GM19452 (cell line): Measurements from ENCODE around the gene IBSP.

Source experiments
- ATAC-seq: cut with Tn5 transposase; IDR thresholded peaks from one replicate; pipeline ENCODE4 v1.9.1; 2021; ENCODE audit not compliant: unreplicated experiment

IBSP gene

DNA sequence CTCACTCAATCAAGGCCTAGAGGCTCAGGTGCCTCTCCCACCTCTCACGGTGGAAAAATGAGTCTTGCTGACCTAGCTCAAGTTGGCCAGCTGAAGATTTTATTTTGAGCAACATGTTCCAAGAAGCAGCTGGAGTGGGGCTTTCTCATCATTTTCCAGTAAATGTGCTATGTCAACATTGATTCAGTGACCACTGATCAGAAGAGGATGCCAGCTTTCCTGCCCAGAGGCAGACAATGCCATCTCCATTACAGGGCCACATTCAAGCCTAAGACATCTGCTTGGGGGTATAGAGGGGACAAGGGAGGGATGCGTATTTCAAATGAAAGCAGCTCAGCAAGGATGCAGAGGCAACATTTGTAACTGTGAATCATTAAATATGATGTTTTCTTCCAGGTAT is 36.4 kb downstream of the IBSP start:
- ATAC-seq, result no peak

DNA sequence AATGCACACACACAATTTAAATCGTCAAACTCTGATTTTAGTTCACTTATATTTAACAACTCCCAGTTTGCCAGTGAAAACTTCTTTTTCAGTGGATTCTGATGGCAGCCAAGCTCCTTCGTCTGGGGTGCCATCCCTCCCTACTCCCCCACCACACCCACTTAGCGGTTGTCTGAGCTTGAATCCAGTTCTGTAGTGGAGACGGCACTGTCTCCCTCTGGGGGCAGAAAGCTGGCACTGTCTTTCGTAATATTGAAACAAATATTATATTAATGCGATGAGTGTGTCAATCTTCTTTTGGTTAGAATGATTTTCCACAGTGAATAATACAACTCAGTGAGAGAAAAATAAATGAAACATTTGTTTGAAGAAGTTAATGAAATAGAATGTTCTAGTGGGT is 38.9 kb downstream of the IBSP start:
- no peak for ATAC-seq

- peak; percentile 64 for ATAC-seq
These were observed 39.7 kb downstream of the IBSP start for GRCh38 chr4:87838890-87839591.

- no peak for ATAC-seq
These were observed 40.2 kb downstream of the IBSP start for GRCh38 chr4:87839592-87839946.

GRCh38 chr4:87840149-87840548 is 40.8 kb downstream of the IBSP start:
- ATAC-seq, result no peak

GRCh38 chr4:87843936-87844335 is 44.6 kb downstream of the IBSP start:
- no peak for ATAC-seq

DNA sequence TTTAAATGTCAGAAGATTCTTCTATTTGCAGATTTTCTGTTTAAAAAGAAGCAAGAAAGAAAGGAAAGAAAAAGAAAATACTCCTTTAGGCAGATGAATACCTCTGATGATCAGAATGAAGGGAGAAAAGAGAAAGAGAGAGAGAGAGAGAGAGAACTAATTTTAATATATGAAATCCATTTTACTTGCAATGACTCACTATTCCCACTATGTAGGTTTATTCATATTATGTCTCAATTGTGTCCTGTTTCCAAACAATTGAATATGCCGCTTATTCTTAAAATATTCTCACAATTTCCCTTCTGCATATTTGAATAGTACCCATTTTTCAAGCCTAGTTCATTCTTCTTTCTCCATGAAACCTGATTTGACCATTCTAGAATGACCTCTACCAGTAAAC is 45.1 kb downstream of the IBSP start:
- no peak for ATAC-seq

- ATAC-seq, result no peak
These were observed 46.9 kb downstream of the IBSP start for GRCh38 chr4:87846226-87846625.

- ATAC-seq, result peak; percentile 91
These were observed 49.4 kb downstream of the IBSP start for GRCh38 chr4:87848622-87849351.

DNA sequence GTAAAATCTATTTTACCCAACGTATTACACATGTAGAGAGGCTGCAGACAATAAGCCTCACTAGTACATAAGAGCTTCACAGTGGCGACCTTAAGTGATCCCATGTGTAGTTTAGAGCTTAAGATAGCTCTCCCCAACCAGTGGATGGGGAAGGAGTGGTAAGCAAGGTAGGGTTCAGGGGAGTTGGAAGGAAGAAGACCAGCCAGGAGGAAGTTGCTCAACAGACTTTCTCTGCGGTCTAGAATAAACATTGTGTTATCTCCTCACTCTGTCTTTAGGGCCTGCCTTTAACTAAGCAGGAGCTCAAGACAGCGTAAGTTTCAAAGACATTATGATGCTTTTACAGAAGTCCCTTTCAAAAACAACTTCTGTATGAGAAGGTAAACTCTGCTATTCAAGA is 50.3 kb downstream of the IBSP start:
- ATAC-seq, result no peak

- ATAC-seq, result no peak
These were observed 52.0 kb downstream of the IBSP start for GRCh38 chr4:87851332-87851731.

DNA sequence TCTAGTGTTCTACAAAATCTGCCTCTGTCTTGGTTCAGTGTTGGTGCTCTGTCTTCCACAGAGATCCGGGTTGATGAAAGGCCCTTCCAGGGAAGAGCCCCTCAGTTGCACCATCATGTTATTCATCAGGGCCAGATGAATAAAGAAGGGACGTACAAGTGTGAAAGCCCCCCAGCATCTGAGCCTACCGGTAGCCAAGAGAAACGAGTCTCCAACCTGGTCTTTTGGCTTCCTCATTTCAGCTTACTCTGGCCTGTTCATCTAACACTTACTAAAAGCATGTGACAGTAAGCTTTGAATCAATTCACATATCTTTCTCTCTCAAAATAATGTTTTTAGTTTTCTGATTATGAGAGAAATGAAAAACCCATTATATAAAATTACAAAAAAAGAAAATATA is 52.6 kb downstream of the IBSP start:
- ATAC-seq, result no peak

DNA sequence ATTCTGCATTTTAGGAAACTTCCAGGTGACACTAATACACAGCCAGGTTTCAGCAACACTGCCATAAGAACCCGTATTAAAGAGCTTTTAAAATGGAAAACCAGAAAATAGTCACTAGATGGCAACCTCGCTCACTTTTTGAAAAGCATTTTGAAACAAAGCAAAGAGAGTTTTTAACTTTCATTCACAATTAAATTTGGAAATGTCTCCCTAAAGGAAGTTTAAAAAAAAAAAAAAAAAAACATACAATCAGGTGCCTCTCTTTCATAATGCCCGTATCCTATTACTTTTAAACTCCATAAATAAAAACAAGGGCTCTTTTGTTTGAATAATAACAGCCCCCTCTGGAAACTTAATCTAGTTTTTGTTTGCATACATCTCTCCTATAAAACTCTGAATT is 53.8 kb downstream of the IBSP start:
- ATAC-seq, result no peak

DNA sequence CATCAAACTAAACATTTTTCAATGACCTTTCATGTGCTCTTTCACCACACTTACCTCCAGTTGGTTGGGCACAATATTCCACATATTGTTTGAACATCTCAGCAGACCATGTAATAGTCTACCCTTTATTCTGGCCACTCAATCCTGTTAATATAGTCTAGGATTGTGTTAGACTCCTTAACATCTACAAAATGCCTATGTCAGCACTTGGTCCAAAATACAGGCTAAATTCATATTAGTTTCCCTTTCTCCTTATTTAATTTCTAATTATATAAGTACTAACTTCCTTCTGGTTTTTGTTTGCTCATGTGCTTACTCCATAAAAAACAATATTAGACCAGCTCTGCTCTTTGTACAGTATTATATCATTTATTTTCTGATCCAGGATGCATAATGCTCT is 54.5 kb downstream of the IBSP start:
- no peak for ATAC-seq

DNA sequence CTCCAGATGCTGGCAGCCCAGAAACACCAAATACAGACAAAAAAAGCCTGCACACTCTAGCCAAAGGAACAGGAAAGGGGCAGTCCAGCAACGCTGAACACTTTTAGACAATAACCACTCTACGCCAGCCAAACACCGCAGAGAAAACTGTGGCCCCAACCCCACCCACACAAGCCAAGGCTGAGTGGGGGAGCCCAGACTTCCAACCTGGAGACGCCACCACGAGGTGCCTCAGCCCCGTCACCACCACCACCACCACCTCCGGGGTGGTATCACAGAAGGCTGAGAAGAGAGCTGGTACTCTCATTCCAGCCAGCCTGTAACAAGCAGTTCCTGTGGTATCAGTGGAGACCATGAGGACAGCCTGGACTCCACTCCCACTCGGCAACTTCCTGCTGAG is 56.2 kb downstream of the IBSP start:
- no peak for ATAC-seq

- no peak for ATAC-seq
These were observed 57.5 kb downstream of the IBSP start for GRCh38 chr4:87856816-87857215.

GRCh38 chr4:87857789-87858188 is 58.4 kb downstream of the IBSP start:
- ATAC-seq, result no peak
